ENCODE measurements around the gene PGPEP1. TPM values are rescaled to one million over a fixed set of nuclear protein-coding genes. Genes with fewer than 3 reads are reported as not detected.

Gene PGPEP1
- total RNA-seq, 1 donor from 2014 or later = 32.1 TPM

- H3K27me3 Mint-ChIP-seq (ENCODE audit: unreplicated experiment) = peaks cover 10% of the 10 kb centered on the region
- H3K36me3 Mint-ChIP-seq (ENCODE audit: low read depth, unreplicated experiment) = peaks cover 3% of the 10 kb centered on the region
- peak overlapping the region; percentile 83 for H3K4me3 Mint-ChIP-seq (ENCODE audit: unreplicated experiment)
- DNase-seq (ENCODE audit: low spot score) = peak; percentile 61
- no peak for TF ChIP-seq CTCF (IDR thresholded peaks at IDR 0.05; ENCODE audit: unreplicated experiment)
- H3K27ac Mint-ChIP-seq (ENCODE audit: unreplicated experiment) = peak overlapping the region; percentile 61
- peaks cover 12% of the 10 kb centered on the region for H3K4me1 Mint-ChIP-seq (ENCODE audit: unreplicated experiment)
- no peaks in the 10 kb centered on the region for H3K9me3 Mint-ChIP-seq (ENCODE audit: unreplicated experiment)
These were observed 47.4 kb upstream of the PGPEP1 start for GRCh38 chr19:18292810-18293641.

GRCh38 chr19:18293642-18294466 lies 46.5 kb upstream of the PGPEP1 start:
- no peak for DNase-seq (ENCODE audit: low spot score)
- Mint-ChIP-seq H3K27ac (ENCODE audit: unreplicated experiment) (no peak overlapping the region), H3K9me3 (ENCODE audit: unreplicated experiment) (no peaks in the 10 kb centered on the region), H3K36me3 (ENCODE audit: low read depth, unreplicated experiment) (peaks cover 3% of the 10 kb centered on the region), H3K27me3 (ENCODE audit: unreplicated experiment) (peaks cover 10% of the 10 kb centered on the region), H3K4me1 (ENCODE audit: unreplicated experiment) (peaks cover 12% of the 10 kb centered on the region), H3K4me3 (ENCODE audit: unreplicated experiment) (peak overlapping the region; percentile 83)
- TF ChIP-seq CTCF (IDR thresholded peaks at IDR 0.05; ENCODE audit: unreplicated experiment) = no peak

DNA sequence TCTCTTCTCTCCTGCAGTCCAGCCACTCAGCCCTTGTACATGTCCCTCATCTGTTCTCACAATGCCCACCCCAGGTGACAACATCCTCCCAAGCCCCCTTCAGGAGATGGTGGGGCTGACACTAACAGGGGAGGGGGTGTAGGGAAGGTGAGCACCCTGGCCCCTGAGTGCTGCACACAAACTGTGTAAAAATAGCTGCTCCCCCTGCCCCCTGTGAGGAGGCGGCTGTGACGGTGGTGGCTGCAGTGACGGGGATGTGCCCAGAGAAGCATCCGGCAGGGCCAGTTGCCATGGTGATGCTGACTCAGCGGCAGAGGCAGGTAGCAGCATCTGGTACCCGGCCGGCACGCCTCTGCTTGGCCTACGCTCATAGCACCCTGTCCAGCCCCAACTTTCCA lies 45.9 kb upstream of the PGPEP1 start:
- no peak overlapping the region for H3K27ac Mint-ChIP-seq (ENCODE audit: unreplicated experiment)

DNA sequence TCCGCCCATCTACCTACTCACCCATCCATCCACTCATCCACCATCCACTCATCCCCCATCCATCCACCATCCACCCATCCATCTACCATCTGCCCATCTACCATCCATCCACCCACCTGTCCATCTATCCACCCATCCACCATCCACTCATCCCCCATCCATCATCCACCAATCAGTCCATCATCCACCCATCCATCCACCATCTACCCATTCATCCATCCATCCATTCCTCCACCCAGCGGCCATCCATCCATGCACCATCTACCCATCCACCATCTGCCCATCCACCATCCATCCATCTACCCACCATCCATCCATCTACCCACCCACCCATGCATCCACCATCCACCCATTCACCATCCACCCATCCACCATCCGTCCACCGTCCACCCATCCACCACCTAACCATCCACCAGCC lies 45.4 kb upstream of the PGPEP1 start:
- Mint-ChIP-seq H3K4me3 (ENCODE audit: unreplicated experiment) (peak overlapping the region; percentile 34), H3K9me3 (ENCODE audit: unreplicated experiment) (no peaks in the 10 kb centered on the region), H3K36me3 (ENCODE audit: low read depth, unreplicated experiment) (peaks cover 3% of the 10 kb centered on the region), H3K27me3 (ENCODE audit: unreplicated experiment) (peaks cover 14% of the 10 kb centered on the region), H3K27ac (ENCODE audit: unreplicated experiment) (no peak overlapping the region), H3K4me1 (ENCODE audit: unreplicated experiment) (peaks cover 12% of the 10 kb centered on the region)
- no peak for DNase-seq (ENCODE audit: low spot score)
- TF ChIP-seq CTCF (IDR thresholded peaks at IDR 0.05; ENCODE audit: unreplicated experiment) = no peak

More for the DNA sequence above, 45.9 kb upstream of the PGPEP1 start:
- no peak for DNase-seq (ENCODE audit: low spot score)
- H3K9me3 Mint-ChIP-seq (ENCODE audit: unreplicated experiment) = no peaks in the 10 kb centered on the region
- H3K36me3 Mint-ChIP-seq (ENCODE audit: low read depth, unreplicated experiment) = peaks cover 3% of the 10 kb centered on the region
- peaks cover 12% of the 10 kb centered on the region for H3K4me1 Mint-ChIP-seq (ENCODE audit: unreplicated experiment)
- no peak for TF ChIP-seq CTCF (IDR thresholded peaks at IDR 0.05; ENCODE audit: unreplicated experiment)
- H3K4me3 Mint-ChIP-seq (ENCODE audit: unreplicated experiment) = no peak overlapping the region
- H3K27me3 Mint-ChIP-seq (ENCODE audit: unreplicated experiment) = peaks cover 14% of the 10 kb centered on the region
